Smooth muscle cell (in vitro differentiated cells): ENCODE results near the gene UNKL. TPM values are rescaled to one million over a fixed set of nuclear protein-coding genes. Genes with fewer than 3 reads are reported as not detected.
"Not testable (repeated sequence)": the region's sequence is repeated elsewhere in the genome, so short reads cannot be mapped to it uniquely, and the experiment has no call there.

Source experiments
- DNase-seq: peaks from one replicate; lab custom pipeline; 2025; ENCODE audit not compliant: unreplicated experiment; lab: John Stamatoyannopoulos, UW
- H2AFZ ChIP-seq: fragments of 200-600 bp; sonication (generic); 2 replicates; pipeline ENCODE4 v1.6.0; 2016; ENCODE audit warnings: antibody characterized with exemption, low read depth, mild to moderate bottlenecking
- H3F3A ChIP-seq: fragments of 200-600 bp; sonication (generic); 2 replicates; pipeline ENCODE4 v1.6.0; 2017; ENCODE audit warnings: antibody characterized with exemption, low read depth
- H3K27ac ChIP-seq: fragments of 200-600 bp; sonication (generic); 2 replicates; pipeline ENCODE4 v1.5.1; 2016; ENCODE audit warnings: low read depth, mild to moderate bottlenecking
- H3K27me3 ChIP-seq: fragments of 200-600 bp; sonication (generic); 2 replicates; pipeline ENCODE4 v1.6.1; 2016; ENCODE audit warnings: low read depth, mild to moderate bottlenecking
- H3K36me3 ChIP-seq: fragments of 200-600 bp; sonication (generic); 2 replicates; pipeline ENCODE4 v1.5.1; 2016; ENCODE audit warnings: low read depth
- H3K4me1 ChIP-seq: fragments of 200-600 bp; sonication (generic); 2 replicates; pipeline ENCODE4 v1.5.1; 2016; ENCODE audit warnings: low read depth
- H3K4me2 ChIP-seq: fragments of 200-600 bp; sonication (generic); 2 replicates; pipeline ENCODE4 v1.6.0; 2016; ENCODE audit warnings: mild to moderate bottlenecking
- H3K4me3 ChIP-seq: fragments of 200-600 bp; sonication (generic); 2 replicates; pipeline ENCODE4 v1.5.1; 2016; ENCODE audit warnings: mild to moderate bottlenecking
- H3K79me2 ChIP-seq: fragments of 200-600 bp; sonication (generic); 2 replicates; pipeline ENCODE4 v1.6.0; 2016; ENCODE audit warnings: low read depth, mild to moderate bottlenecking
- H3K9ac ChIP-seq: fragments of 200-600 bp; sonication (generic); 2 replicates; pipeline ENCODE4 v1.6.0; 2016; ENCODE audit warnings: low read depth
- H3K9me3 ChIP-seq: fragments of 200-600 bp; sonication (generic); replicated peaks from 2 replicates; pipeline ENCODE4 v1.5.1; 2016; ENCODE audit warnings: low read depth
- H4K20me1 ChIP-seq: fragments of 200-600 bp; sonication (generic); 2 replicates; pipeline ENCODE4 v1.6.0; 2016; ENCODE audit warnings: low read depth
- CTCF ChIP-seq: fragments of 200-600 bp; sonication (generic); IDR thresholded peaks from 2 replicates; pipeline ENCODE4 v1.5.1; 2017; ENCODE audit warnings: borderline replicate concordance, mild to moderate bottlenecking, antibody characterized with exemption; ENCODE audit not compliant: insufficient read depth, poor library complexity, severe bottlenecking
- WGBS: methylation state at CpG from one replicate; pipeline ENCODE4 v1.1.7; 2016; ENCODE audit warnings: low lambda C conversion rate; 5-methylcytosine and 5-hydroxymethylcytosine counted together
- polyA plus RNA-seq: library from polyadenylated mRNA; unstranded; fragments of >200 nt; fragmentation: Nextera tagmentation; extraction: Ambion mirVana; gene quantifications from 2 replicates; pipeline ENCODE4 v1.2.1, GENCODE V29; 2016
- total RNA-seq: library from RNA; depleted of rRNA; stranded (reverse); fragments of >200 nt; gene quantifications from 2 replicates; pipeline ENCODE4 v1.2.3, GENCODE V29; 2014

UNKL gene
- total and polyA plus RNA-seq, 2 experiments from 2014 or later = 5.2 to 6.2 TPM

- WGBS = 71% methylated on average over 22 of the region's 22 CpGs
- no peak overlapping the region for H3K27ac ChIP-seq
- H3K27me3 ChIP-seq = peaks cover 57% of the 10 kb centered on the region
- H3F3A ChIP-seq = no peaks in the 10 kb centered on the region
- peaks cover 12% of the 10 kb centered on the region for H3K4me1 ChIP-seq
- H3K9me3 ChIP-seq = no peaks in the 10 kb centered on the region
- H3K4me2 ChIP-seq = peak overlapping the region; percentile 67
- H3K9ac ChIP-seq = peak overlapping the region; percentile 60
- H3K79me2 ChIP-seq = no peaks in the 10 kb centered on the region
- no peak for TF ChIP-seq CTCF
- no peaks in the 10 kb centered on the region for H3K36me3 ChIP-seq
- no peak for DNase-seq
- H4K20me1 ChIP-seq = peaks cover under 1% of the 10 kb centered on the region
- H2AFZ ChIP-seq = no peak overlapping the region
- peak overlapping the region; percentile 15 for H3K4me3 ChIP-seq
Measured at GRCh38 chr16:1330931-1331711, 83.4 kb downstream of the UNKL start.

- peak; percentile 49 for TF ChIP-seq CTCF
- no peak overlapping the region for H3K27ac ChIP-seq
- no peak for DNase-seq
- no peaks in the 10 kb centered on the region for H3K9me3 ChIP-seq
- H3K36me3 ChIP-seq = no peaks in the 10 kb centered on the region
- H3K79me2 ChIP-seq = no peaks in the 10 kb centered on the region
- peaks cover 8% of the 10 kb centered on the region for H4K20me1 ChIP-seq
- 77% methylated on average over 17 of the region's 17 CpGs for WGBS
- no peak overlapping the region for H3K4me3 ChIP-seq
- no peak overlapping the region for H3K9ac ChIP-seq
- H3K4me2 ChIP-seq = no peak overlapping the region
- H3K27me3 ChIP-seq = peaks cover 50% of the 10 kb centered on the region
- no peak overlapping the region for H2AFZ ChIP-seq
- peaks cover 12% of the 10 kb centered on the region for H3K4me1 ChIP-seq
- H3F3A ChIP-seq = no peaks in the 10 kb centered on the region
Measured at GRCh38 chr16:1330260-1330914, 84.1 kb downstream of the UNKL start.

DNA sequence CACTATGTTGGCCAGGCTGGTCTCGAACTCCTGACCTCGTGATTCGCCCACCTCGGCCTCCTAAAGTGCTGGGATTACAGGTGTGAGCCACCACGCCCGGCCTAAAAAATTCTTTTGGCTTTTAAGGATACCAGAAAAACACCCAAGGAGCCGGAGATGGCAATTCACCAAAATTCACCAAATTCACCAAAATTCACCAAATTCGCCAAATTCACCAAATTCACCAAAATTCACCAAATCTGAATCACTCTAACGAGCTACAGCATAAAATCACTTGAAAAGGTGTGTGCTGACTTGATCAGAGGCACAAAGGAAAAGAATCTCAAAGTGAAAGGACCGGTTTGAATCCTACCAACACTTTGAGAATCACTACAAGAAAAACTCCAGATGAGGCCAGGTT, 85.5 kb downstream of the UNKL start:
- Histone ChIP-seq H3K27me3 (peaks cover 36% of the 10 kb centered on the region), H4K20me1 (peaks cover 20% of the 10 kb centered on the region), H3K4me1 (peaks cover 12% of the 10 kb centered on the region)
- not testable (repeated sequence) for H3K79me2 ChIP-seq, H3K9me3 ChIP-seq, H3K36me3 ChIP-seq, H3K4me3 ChIP-seq, H3K9ac ChIP-seq, H2AFZ ChIP-seq, H3K4me2 ChIP-seq, DNase-seq, H3F3A ChIP-seq, H3K27ac ChIP-seq
- 94% methylated on average over 10 of the region's 10 CpGs for WGBS

DNA sequence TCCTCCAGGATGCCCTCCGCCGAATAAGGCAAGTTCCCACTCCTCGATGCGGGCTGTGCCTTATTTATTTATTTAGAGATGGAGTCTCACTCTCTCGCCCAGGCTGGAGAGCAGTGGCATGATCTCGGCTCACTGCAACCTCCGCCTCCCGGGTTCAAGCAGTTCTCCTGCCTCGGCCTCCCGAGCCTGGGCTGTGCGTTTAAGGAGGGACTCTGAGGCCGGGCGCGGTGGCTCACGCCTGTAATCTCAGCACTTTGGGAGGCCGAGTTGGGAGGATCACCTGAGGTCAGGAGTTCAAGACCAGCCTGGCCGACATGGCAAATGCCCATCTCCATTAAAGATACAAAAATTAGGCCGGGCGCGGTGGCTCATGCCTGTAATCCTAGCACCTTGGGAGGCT, 86.4 kb downstream of the UNKL start:
- Histone ChIP-seq H4K20me1 (peaks cover 28% of the 10 kb centered on the region), H3K27me3 (peaks cover 28% of the 10 kb centered on the region), H3K4me1 (peaks cover 12% of the 10 kb centered on the region)
- H3K9me3 ChIP-seq, H3K4me2 ChIP-seq, H3K36me3 ChIP-seq, H3K9ac ChIP-seq, DNase-seq, H3K4me3 ChIP-seq, H3K27ac ChIP-seq, H3F3A ChIP-seq, H3K79me2 ChIP-seq, H2AFZ ChIP-seq: not testable (repeated sequence)
- 92% methylated on average over 20 of the region's 20 CpGs for WGBS
